MCF 10A (cell line): ENCODE results near the gene CDC42EP2. TPM values are rescaled to one million over a fixed set of nuclear protein-coding genes. Genes with fewer than 3 reads are reported as not detected.

Experiments
- BruUV-seq: library from RNA; stranded (reverse); fragments of 400-500 nt; replicated peaks from 2 replicates; lab custom pipeline; 2021; lab: Mats Ljungman, UMichigan
- CTCF ChIA-PET: fragments of 300-600 bp; sonication (Branson Sonifier 250); formaldehyde crosslinking; extraction: SDS; loops from one replicate; lab custom pipeline; 2021; ENCODE audit warnings: antibody characterized with exemption, inconsistent platforms; lab: Yijun Ruan, JAX
- POLR2A ChIA-PET: fragments of 300-600, 350-650 bp; sonication (Branson Sonifier 250); formaldehyde crosslinking; extraction: SDS; loops from one replicate; lab custom pipeline; 2020; ENCODE audit warnings: antibody characterized with exemption, inconsistent platforms; lab: Yijun Ruan, JAX
- DNase-seq: peaks from one replicate; pipeline ENCODE4 v3.0.0-alpha.2; 2018; ENCODE audit not compliant: unreplicated experiment
- H3K27ac Mint-ChIP-seq: one replicate; pipeline ENCODE4 v1.8.0; 2022; ENCODE audit warnings: mild to moderate bottlenecking, low read depth, mixed read lengths; ENCODE audit not compliant: unreplicated experiment
- H3K27me3 Mint-ChIP-seq: one replicate; pipeline ENCODE4 v1.8.0; 2022; ENCODE audit warnings: mixed read lengths; ENCODE audit not compliant: insufficient read depth, unreplicated experiment
- H3K36me3 Mint-ChIP-seq: one replicate; pipeline ENCODE4 v1.8.0; 2022; ENCODE audit warnings: mild to moderate bottlenecking, moderate library complexity, mixed read lengths; ENCODE audit not compliant: insufficient read depth, unreplicated experiment
- H3K4me1 Mint-ChIP-seq: one replicate; pipeline ENCODE4 v1.8.0; 2022; ENCODE audit warnings: mixed read lengths; ENCODE audit not compliant: insufficient read depth, unreplicated experiment
- H3K4me3 Mint-ChIP-seq: one replicate; pipeline ENCODE4 v1.8.0; 2022; ENCODE audit warnings: mild to moderate bottlenecking, moderate library complexity, mixed read lengths; ENCODE audit not compliant: unreplicated experiment
- H3K9me3 Mint-ChIP-seq: one replicate; pipeline ENCODE4 v1.8.0; 2022; ENCODE audit warnings: mixed read lengths; ENCODE audit not compliant: unreplicated experiment
- intact Hi-C: fragments of 100-400 bp; cut with micrococcal nuclease; formaldehyde crosslinking; loops from 2 replicates; pipeline ENCODE4 v1.14.1; 2022
- total RNA-seq: library from RNA; stranded (reverse); gene quantifications from 2 replicates; pipeline ENCODE4 v1.2.3, GENCODE V29; 2022
- TF ChIP-seq, protein P1 (sequence below): fragments of 200-600 bp; IDR thresholded peaks from one replicate; pipeline ENCODE4 v1.8.0; 2022; ENCODE audit warnings: antibody characterized with exemption, mild to moderate bottlenecking; ENCODE audit not compliant: unreplicated experiment

Gene CDC42EP2
- total RNA-seq, 1 experiment from 2014 or later = 24.5 TPM

GRCh38 chr11:65316227-65317024 lies 1.8 kb downstream of the CDC42EP2 start:
- peak overlapping the region; percentile 85 for H3K4me3 Mint-ChIP-seq
- BruUV-seq = TSS peak; percentile 78
- peaks cover 26% of the 10 kb centered on the region for H3K36me3 Mint-ChIP-seq
- POLR2A ChIA-PET = interaction anchor here (0.6 to 5.6 kb wide), 18 partner anchors 9 to 862 kb away, joined by 3 to 143 read pairs (median 4); partner anchors contain the start of genes DPF2, FAU, GPHA2 and MALAT1
- TF ChIP-seq, protein P1, sequence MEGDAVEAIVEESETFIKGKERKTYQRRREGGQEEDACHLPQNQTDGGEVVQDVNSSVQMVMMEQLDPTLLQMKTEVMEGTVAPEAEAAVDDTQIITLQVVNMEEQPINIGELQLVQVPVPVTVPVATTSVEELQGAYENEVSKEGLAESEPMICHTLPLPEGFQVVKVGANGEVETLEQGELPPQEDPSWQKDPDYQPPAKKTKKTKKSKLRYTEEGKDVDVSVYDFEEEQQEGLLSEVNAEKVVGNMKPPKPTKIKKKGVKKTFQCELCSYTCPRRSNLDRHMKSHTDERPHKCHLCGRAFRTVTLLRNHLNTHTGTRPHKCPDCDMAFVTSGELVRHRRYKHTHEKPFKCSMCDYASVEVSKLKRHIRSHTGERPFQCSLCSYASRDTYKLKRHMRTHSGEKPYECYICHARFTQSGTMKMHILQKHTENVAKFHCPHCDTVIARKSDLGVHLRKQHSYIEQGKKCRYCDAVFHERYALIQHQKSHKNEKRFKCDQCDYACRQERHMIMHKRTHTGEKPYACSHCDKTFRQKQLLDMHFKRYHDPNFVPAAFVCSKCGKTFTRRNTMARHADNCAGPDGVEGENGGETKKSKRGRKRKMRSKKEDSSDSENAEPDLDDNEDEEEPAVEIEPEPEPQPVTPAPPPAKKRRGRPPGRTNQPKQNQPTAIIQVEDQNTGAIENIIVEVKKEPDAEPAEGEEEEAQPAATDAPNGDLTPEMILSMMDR = no peak
- peaks cover 27% of the 10 kb centered on the region for H3K4me1 Mint-ChIP-seq
- H3K27ac Mint-ChIP-seq = peak overlapping the region; percentile 83
- DNase-seq = peak; percentile 74
- intact Hi-C loops = loop anchor here (1.0 kb wide), 1 partner anchor 14 kb away; no protein-coding TSS in a partner anchor
- H3K27me3 Mint-ChIP-seq = no peaks in the 10 kb centered on the region
- CTCF ChIA-PET = interaction anchor here (0.6 to 13.1 kb wide), 23 partner anchors 11 to 501 kb away, joined by 3 to 335 read pairs (median 4); partner anchors contain the start of genes CAPN1, DPF2 and POLA2
- H3K9me3 Mint-ChIP-seq = no peaks in the 10 kb centered on the region

- TF ChIP-seq, protein P1 = no peak
- CTCF ChIA-PET = interaction anchor here (0.6 to 13.1 kb wide), 17 partner anchors 13 to 501 kb away, joined by 3 to 335 read pairs (median 4); partner anchors contain the start of genes DPF2 and POLA2
- Mint-ChIP-seq H3K9me3 (no peaks in the 10 kb centered on the region), H3K27ac (peak overlapping the region; percentile 83), H3K27me3 (no peaks in the 10 kb centered on the region), H3K36me3 (peaks cover 34% of the 10 kb centered on the region), H3K4me3 (peak overlapping the region; percentile 85), H3K4me1 (peaks cover 23% of the 10 kb centered on the region)
- POLR2A ChIA-PET = interaction anchor here (0.7 to 5.6 kb wide), 10 partner anchors 9 to 195 kb away, joined by 3 to 143 read pairs (median 14); partner anchors contain the start of genes DPF2, FAU, MRPL49 and POLA2
- peak; percentile 84 for DNase-seq
- no TSS peak for BruUV-seq
- intact Hi-C loops = loop anchor here (1.0 kb wide), 1 partner anchor 13 kb away; no protein-coding TSS in a partner anchor
These were observed 2.5 kb downstream of the CDC42EP2 start for GRCh38 chr11:65317025-65317786.

DNA sequence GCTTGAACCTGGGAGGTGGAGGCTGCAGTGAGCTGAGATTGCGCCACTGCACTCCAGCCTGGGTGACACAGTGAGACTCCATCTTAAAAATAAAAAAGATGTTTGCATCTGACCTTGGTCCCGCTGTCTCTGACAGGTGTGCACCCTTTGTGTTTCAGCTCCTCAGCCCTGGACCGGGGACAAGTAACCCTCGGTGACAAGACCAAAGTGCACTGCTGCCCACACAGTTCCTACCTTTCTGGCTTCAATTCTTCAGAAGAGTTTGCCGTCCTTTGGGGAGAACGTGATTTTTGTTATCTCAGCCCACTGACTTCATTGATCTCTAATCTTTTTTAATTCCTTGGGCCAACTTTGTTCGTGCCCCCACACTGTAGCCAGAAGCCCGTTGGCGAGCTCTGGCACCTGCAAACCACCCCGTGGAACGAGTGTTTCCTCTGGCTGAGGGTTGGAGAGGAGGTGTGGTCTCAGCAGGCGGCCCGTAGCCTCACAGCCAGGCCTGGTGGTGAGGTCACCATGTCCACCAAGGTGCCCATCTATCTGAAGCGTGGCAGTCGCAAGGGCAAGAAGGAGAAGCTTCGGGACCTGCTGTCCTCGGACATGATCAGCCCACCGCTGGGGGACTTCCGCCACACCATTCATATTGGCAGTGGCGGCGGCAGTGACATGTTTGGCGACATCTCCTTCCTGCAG lies 5.9 kb downstream of the CDC42EP2 start:
- Mint-ChIP-seq H3K4me3 (no peak overlapping the region), H3K9me3 (no peaks in the 10 kb centered on the region), H3K27ac (no peak overlapping the region), H3K27me3 (no peaks in the 10 kb centered on the region), H3K4me1 (peaks cover 11% of the 10 kb centered on the region), H3K36me3 (peaks cover 48% of the 10 kb centered on the region)
- ChIA-PET POLR2A (no interaction called here), CTCF (interaction anchor here (0.6 to 13.1 kb wide), 3 partner anchors 9 to 48 kb away, joined by 3 to 335 read pairs (median 273); partner anchors contain the start of gene DPF2)
- no TSS peak for BruUV-seq
- DNase-seq = no peak
- TF ChIP-seq, protein P1 = no peak
- intact Hi-C loops = no loop called here
